Measurements from ENCODE around the gene XKR3.
"Not testable (repeated sequence)": the region's sequence is repeated elsewhere in the genome, so short reads cannot be mapped to it uniquely, and the experiment has no call there.

XKR3 gene

GRCh38 chr22:16803255-16803917 lies 21.8 kb downstream of the XKR3 start:
- no peak for DNase-seq

GRCh38 chr22:16801571-16801970 lies 23.6 kb downstream of the XKR3 start:
- no peak for DNase-seq

GRCh38 chr22:16801088-16801487 lies 24.1 kb downstream of the XKR3 start:
- DNase-seq, result no peak

- no peak for DNase-seq
Observed at GRCh38 chr22:16800358-16800757, 24.9 kb downstream of the XKR3 start.

- not testable (repeated sequence) for DNase-seq
Observed at GRCh38 chr22:16795504-16795903, 29.7 kb downstream of the XKR3 start.

- DNase-seq, result no peak
Observed at GRCh38 chr22:16793831-16794230, 31.4 kb downstream of the XKR3 start.

GRCh38 chr22:16789860-16790493 lies 35.2 kb downstream of the XKR3 start:
- DNase-seq, result no peak

- DNase-seq, result no peak
Observed at GRCh38 chr22:16783930-16784354, 41.3 kb downstream of the XKR3 start.

- DNase-seq, result no peak
Observed at GRCh38 chr22:16783453-16783852, 41.8 kb downstream of the XKR3 start.

- DNase-seq, result no peak
Observed at GRCh38 chr22:16781764-16782329, 43.4 kb downstream of the XKR3 start.

GRCh38 chr22:16781074-16781763 lies 44.0 kb downstream of the XKR3 start:
- no peak for DNase-seq

- DNase-seq, result no peak
Observed at GRCh38 chr22:16777284-16777924, 47.8 kb downstream of the XKR3 start.

GRCh38 chr22:16776080-16776479 lies 49.1 kb downstream of the XKR3 start:
- no peak for DNase-seq

GRCh38 chr22:16774911-16775500 lies 50.2 kb downstream of the XKR3 start:
- DNase-seq, result no peak

- DNase-seq, result not testable (repeated sequence)
Observed at GRCh38 chr22:16771569-16771968, 53.6 kb downstream of the XKR3 start.

- not testable (repeated sequence) for DNase-seq
Observed at GRCh38 chr22:16767927-16768326, 57.3 kb downstream of the XKR3 start.

GRCh38 chr22:16762224-16762623 lies 63.0 kb downstream of the XKR3 start:
- DNase-seq, result not testable (repeated sequence)

GRCh38 chr22:16760416-16760815 lies 64.8 kb downstream of the XKR3 start:
- not testable (repeated sequence) for DNase-seq

- not testable (repeated sequence) for DNase-seq
Observed at GRCh38 chr22:16749282-16749681, 75.9 kb downstream of the XKR3 start.

GRCh38 chr22:16748160-16748929 lies 76.9 kb downstream of the XKR3 start:
- not testable (repeated sequence) for DNase-seq

GRCh38 chr22:16747266-16748159 lies 77.7 kb downstream of the XKR3 start:
- not testable (repeated sequence) for DNase-seq
